ENCODE measurements around the gene WDFY4. TPM values are rescaled to one million over a fixed set of nuclear protein-coding genes. Genes with fewer than 3 reads are reported as not detected.

WDFY4 gene
- polyA plus RNA-seq, 1 donor (not counting 4 experiments of a cell fraction or from before 2014, with no cell fraction given), result 0.04 TPM

DNA sequence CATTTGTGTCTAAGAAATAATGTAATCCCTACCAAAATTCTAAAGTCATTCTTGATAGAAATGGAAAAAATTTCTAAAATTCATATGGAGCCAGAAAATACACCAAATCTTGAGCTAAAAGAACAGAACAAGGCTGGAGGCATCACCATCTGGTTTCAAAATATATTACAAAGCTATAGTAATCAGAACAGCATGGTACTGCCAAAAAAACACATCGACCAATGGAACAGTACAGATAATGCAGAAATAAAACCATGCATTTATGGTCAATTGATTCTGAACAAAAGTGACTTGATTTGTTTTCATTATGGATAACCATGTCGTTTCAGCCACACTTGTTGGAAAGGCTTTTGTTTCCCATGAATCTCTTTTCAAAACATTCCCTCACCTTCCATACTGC, 7.0 kb upstream of the WDFY4 start:
- H3K9me3 ChIP-seq (ENCODE audit: control insufficient read depth, low read depth, low read length), result peaks cover 5% of the 10 kb centered on the region
- no peaks in the 10 kb centered on the region for H3K4me1 ChIP-seq (ENCODE audit: control insufficient read depth, extremely low read depth, insufficient read depth, low read length)
- no peak for TF ChIP-seq EZH2 (IDR thresholded peaks at IDR 0.05; ENCODE audit: low read length)
- no peak for TF ChIP-seq CTCF (optimal IDR thresholded peaks at IDR 0.05 in 1 of 3, IDR thresholded peaks at IDR 0.05 in 1 of 3, conservative IDR thresholded peaks at IDR 0.05 in 1 of 3; ENCODE audit: extremely low read depth in 1 of 3, insufficient read depth in 2 of 3, low read length in 3 of 3)
- H2AFZ ChIP-seq (ENCODE audit: control insufficient read depth, low read length), result no peak overlapping the region
- no peak overlapping the region for H3K9ac ChIP-seq (ENCODE audit: control insufficient read depth, extremely low read depth, insufficient read depth, low read length)
- dilution Hi-C loops (cut with MboI; ENCODE audit: extremely low pct_ligation_motif_present, low sequenced_read_pairs), result no loop called here
- H3K27ac ChIP-seq (ENCODE audit: control insufficient read depth, insufficient read depth, low read length), result no peak overlapping the region
- no peak overlapping the region for H3K4me3 ChIP-seq (ENCODE audit: control insufficient read depth in 2 of 3, extremely low read depth in 1 of 3, insufficient read depth in 2 of 3, low read depth in 1 of 3, low read length in 3 of 3)
- no peak for FAIRE-seq
- H3K4me2 ChIP-seq (ENCODE audit: control insufficient read depth, extremely low read depth, insufficient read depth, low read depth, low read length), result no peak overlapping the region
- no peaks in the 10 kb centered on the region for H3K9me1 ChIP-seq (ENCODE audit: control insufficient read depth, extremely low read depth, insufficient read depth, low read length)
- no peaks in the 10 kb centered on the region for H3K36me3 ChIP-seq (ENCODE audit: control insufficient read depth in 2 of 2, extremely low read depth in 1 of 2, insufficient read depth in 2 of 2, low read length in 2 of 2)
- DNase-seq (ENCODE audit: low read depth, low spot score), result no peak
- H4K20me1 ChIP-seq (ENCODE audit: control insufficient read depth, extremely low read depth, insufficient read depth, low read length), result no peaks in the 10 kb centered on the region
- H3K79me2 ChIP-seq (ENCODE audit: control insufficient read depth, insufficient read depth, low read length), result no peaks in the 10 kb centered on the region
- peaks cover under 1% of the 10 kb centered on the region for H3K27me3 ChIP-seq (ENCODE audit: control insufficient read depth, extremely low read depth, insufficient read depth, low read length)

- no peak overlapping the region for H3K4me3 ChIP-seq (ENCODE audit: control insufficient read depth in 2 of 3, extremely low read depth in 1 of 3, insufficient read depth in 2 of 3, low read depth in 1 of 3, low read length in 3 of 3)
- no peaks in the 10 kb centered on the region for H3K79me2 ChIP-seq (ENCODE audit: control insufficient read depth, insufficient read depth, low read length)
- no peak overlapping the region for H2AFZ ChIP-seq (ENCODE audit: control insufficient read depth, low read length)
- H3K27me3 ChIP-seq (ENCODE audit: control insufficient read depth, extremely low read depth, insufficient read depth, low read length), result no peaks in the 10 kb centered on the region
- no peaks in the 10 kb centered on the region for H3K36me3 ChIP-seq (ENCODE audit: control insufficient read depth in 2 of 2, extremely low read depth in 1 of 2, insufficient read depth in 2 of 2, low read length in 2 of 2)
- H3K4me1 ChIP-seq (ENCODE audit: control insufficient read depth, extremely low read depth, insufficient read depth, low read length), result no peaks in the 10 kb centered on the region
- TF ChIP-seq CTCF (optimal IDR thresholded peaks at IDR 0.05 in 1 of 3, IDR thresholded peaks at IDR 0.05 in 1 of 3, conservative IDR thresholded peaks at IDR 0.05 in 1 of 3; ENCODE audit: extremely low read depth in 1 of 3, insufficient read depth in 2 of 3, low read length in 3 of 3) (no peak), EZH2 (IDR thresholded peaks at IDR 0.05; ENCODE audit: low read length) (no peak)
- no peak for FAIRE-seq
- dilution Hi-C loops (cut with MboI; ENCODE audit: extremely low pct_ligation_motif_present, low sequenced_read_pairs), result no loop called here
- H3K27ac ChIP-seq (ENCODE audit: control insufficient read depth, insufficient read depth, low read length), result no peak overlapping the region
- H4K20me1 ChIP-seq (ENCODE audit: control insufficient read depth, extremely low read depth, insufficient read depth, low read length), result no peaks in the 10 kb centered on the region
- peaks cover 5% of the 10 kb centered on the region for H3K9me3 ChIP-seq (ENCODE audit: control insufficient read depth, low read depth, low read length)
- H3K4me2 ChIP-seq (ENCODE audit: control insufficient read depth, extremely low read depth, insufficient read depth, low read depth, low read length), result no peak overlapping the region
- DNase-seq (ENCODE audit: low read depth, low spot score), result no peak
- H3K9me1 ChIP-seq (ENCODE audit: control insufficient read depth, extremely low read depth, insufficient read depth, low read length), result no peaks in the 10 kb centered on the region
- no peak overlapping the region for H3K9ac ChIP-seq (ENCODE audit: control insufficient read depth, extremely low read depth, insufficient read depth, low read length)
Observed at GRCh38 chr10:48678041-48678440, 6.6 kb upstream of the WDFY4 start.

Measured in keratinocyte (primary cell).